ENCODE results near the gene C1orf198. TPM values are rescaled to one million over a fixed set of nuclear protein-coding genes. Genes with fewer than 3 reads are reported as not detected.

Gene C1orf198
- total and polyA plus RNA-seq, 4 donors: 51.1 to 96.1 (median 77.9) TPM

GRCh38 chr1:230822092-230822581 lies 46.2 kb downstream of the C1orf198 start:
- WGBS (ENCODE audit: insufficient coverage): 89% methylated on average over 6 of the region's 13 CpGs
- Histone ChIP-seq H3K27me3 (ENCODE audit: control insufficient read depth, insufficient read depth, low read length) (no peaks in the 10 kb centered on the region), H3K27ac (ENCODE audit: low read depth, low read length) (peak overlapping the region; percentile 15), H3K4me1 (ENCODE audit: control insufficient read depth, insufficient read depth, low read length) (peaks cover 36% of the 10 kb centered on the region), H3K36me3 (ENCODE audit: control insufficient read depth, insufficient read depth, low read length) (no peaks in the 10 kb centered on the region), H3K4me3 (ENCODE audit: low read depth, low read length) (no peak overlapping the region), H3K9me3 (ENCODE audit: control insufficient read depth, insufficient read depth, low read length) (no peaks in the 10 kb centered on the region)
- DNase-seq (ENCODE audit: low read depth in 4 of 6, low spot score in 6 of 6): peak in 1 of 6 donors; percentile 38

GRCh38 chr1:230821346-230821745 lies 47.0 kb downstream of the C1orf198 start:
- H3K4me3 ChIP-seq (ENCODE audit: low read depth, low read length): no peak overlapping the region
- DNase-seq (ENCODE audit: low read depth in 4 of 6, low spot score in 6 of 6): no peak
- no peaks in the 10 kb centered on the region for H3K9me3 ChIP-seq (ENCODE audit: control insufficient read depth, insufficient read depth, low read length)
- peaks cover 29% of the 10 kb centered on the region for H3K4me1 ChIP-seq (ENCODE audit: control insufficient read depth, insufficient read depth, low read length)
- no peak overlapping the region for H3K27ac ChIP-seq (ENCODE audit: low read depth, low read length)
- no peaks in the 10 kb centered on the region for H3K36me3 ChIP-seq (ENCODE audit: control insufficient read depth, insufficient read depth, low read length)
- 85% methylated on average over 3 of the region's 4 CpGs for WGBS (ENCODE audit: insufficient coverage)
- H3K27me3 ChIP-seq (ENCODE audit: control insufficient read depth, insufficient read depth, low read length): no peaks in the 10 kb centered on the region

GRCh38 chr1:230820568-230820967 lies 47.8 kb downstream of the C1orf198 start:
- Histone ChIP-seq H3K27me3 (ENCODE audit: control insufficient read depth, insufficient read depth, low read length) (no peaks in the 10 kb centered on the region), H3K36me3 (ENCODE audit: control insufficient read depth, insufficient read depth, low read length) (no peaks in the 10 kb centered on the region), H3K4me1 (ENCODE audit: control insufficient read depth, insufficient read depth, low read length) (peaks cover 22% of the 10 kb centered on the region), H3K4me3 (ENCODE audit: low read depth, low read length) (no peak overlapping the region), H3K9me3 (ENCODE audit: control insufficient read depth, insufficient read depth, low read length) (no peaks in the 10 kb centered on the region), H3K27ac (ENCODE audit: low read depth, low read length) (no peak overlapping the region)
- 92% methylated on average over 4 of the region's 4 CpGs for WGBS (ENCODE audit: insufficient coverage)
- no peak for DNase-seq (ENCODE audit: low read depth in 4 of 6, low spot score in 6 of 6)

GRCh38 chr1:230819976-230820375 lies 48.3 kb downstream of the C1orf198 start:
- peaks cover 22% of the 10 kb centered on the region for H3K4me1 ChIP-seq (ENCODE audit: control insufficient read depth, insufficient read depth, low read length)
- WGBS (ENCODE audit: insufficient coverage): 100% methylated on average over 1 of the region's 4 CpGs
- no peaks in the 10 kb centered on the region for H3K9me3 ChIP-seq (ENCODE audit: control insufficient read depth, insufficient read depth, low read length)
- H3K27ac ChIP-seq (ENCODE audit: low read depth, low read length): no peak overlapping the region
- no peaks in the 10 kb centered on the region for H3K36me3 ChIP-seq (ENCODE audit: control insufficient read depth, insufficient read depth, low read length)
- no peak for DNase-seq (ENCODE audit: low read depth in 4 of 6, low spot score in 6 of 6)
- H3K27me3 ChIP-seq (ENCODE audit: control insufficient read depth, insufficient read depth, low read length): no peaks in the 10 kb centered on the region
- no peak overlapping the region for H3K4me3 ChIP-seq (ENCODE audit: low read depth, low read length)

- no peak overlapping the region for H3K4me3 ChIP-seq (ENCODE audit: low read depth, low read length)
- WGBS (ENCODE audit: insufficient coverage): 100% methylated on average over 2 of the region's 6 CpGs
- H3K27me3 ChIP-seq (ENCODE audit: control insufficient read depth, insufficient read depth, low read length): no peaks in the 10 kb centered on the region
- no peak overlapping the region for H3K27ac ChIP-seq (ENCODE audit: low read depth, low read length)
- no peaks in the 10 kb centered on the region for H3K36me3 ChIP-seq (ENCODE audit: control insufficient read depth, insufficient read depth, low read length)
- DNase-seq (ENCODE audit: low read depth in 4 of 6, low spot score in 6 of 6): no peak
- peaks cover 12% of the 10 kb centered on the region for H3K4me1 ChIP-seq (ENCODE audit: control insufficient read depth, insufficient read depth, low read length)
- no peaks in the 10 kb centered on the region for H3K9me3 ChIP-seq (ENCODE audit: control insufficient read depth, insufficient read depth, low read length)
Observed at GRCh38 chr1:230818901-230819300, 49.4 kb downstream of the C1orf198 start.

GRCh38 chr1:230818367-230818766 lies 50.0 kb downstream of the C1orf198 start:
- Histone ChIP-seq H3K9me3 (ENCODE audit: control insufficient read depth, insufficient read depth, low read length) (no peaks in the 10 kb centered on the region), H3K27me3 (ENCODE audit: control insufficient read depth, insufficient read depth, low read length) (no peaks in the 10 kb centered on the region), H3K4me1 (ENCODE audit: control insufficient read depth, insufficient read depth, low read length) (peaks cover 7% of the 10 kb centered on the region), H3K4me3 (ENCODE audit: low read depth, low read length) (no peak overlapping the region), H3K27ac (ENCODE audit: low read depth, low read length) (no peak overlapping the region), H3K36me3 (ENCODE audit: control insufficient read depth, insufficient read depth, low read length) (no peaks in the 10 kb centered on the region)
- WGBS (ENCODE audit: insufficient coverage): no CpG with 5 or more reads among the region's 1 CpG
- DNase-seq (ENCODE audit: low read depth in 4 of 6, low spot score in 6 of 6): no peak

GRCh38 chr1:230816018-230816417 lies 52.3 kb downstream of the C1orf198 start:
- DNase-seq (ENCODE audit: low read depth in 4 of 6, low spot score in 6 of 6): no peak
- H3K9me3 ChIP-seq (ENCODE audit: control insufficient read depth, insufficient read depth, low read length): no peaks in the 10 kb centered on the region
- no peaks in the 10 kb centered on the region for H3K36me3 ChIP-seq (ENCODE audit: control insufficient read depth, insufficient read depth, low read length)
- H3K4me1 ChIP-seq (ENCODE audit: control insufficient read depth, insufficient read depth, low read length): peaks cover 3% of the 10 kb centered on the region
- H3K4me3 ChIP-seq (ENCODE audit: low read depth, low read length): no peak overlapping the region
- no peak overlapping the region for H3K27ac ChIP-seq (ENCODE audit: low read depth, low read length)
- no peaks in the 10 kb centered on the region for H3K27me3 ChIP-seq (ENCODE audit: control insufficient read depth, insufficient read depth, low read length)

- no peaks in the 10 kb centered on the region for H3K4me1 ChIP-seq (ENCODE audit: control insufficient read depth, insufficient read depth, low read length)
- WGBS (ENCODE audit: insufficient coverage): 27% methylated on average over 1 of the region's 3 CpGs
- H3K27me3 ChIP-seq (ENCODE audit: control insufficient read depth, insufficient read depth, low read length): no peaks in the 10 kb centered on the region
- peak in 2 of 6 donors; percentile 14 to 47 for DNase-seq (ENCODE audit: low read depth in 4 of 6, low spot score in 6 of 6)
- H3K9me3 ChIP-seq (ENCODE audit: control insufficient read depth, insufficient read depth, low read length): no peaks in the 10 kb centered on the region
- no peak overlapping the region for H3K4me3 ChIP-seq (ENCODE audit: low read depth, low read length)
- no peaks in the 10 kb centered on the region for H3K36me3 ChIP-seq (ENCODE audit: control insufficient read depth, insufficient read depth, low read length)
- peak overlapping the region; percentile 8 for H3K27ac ChIP-seq (ENCODE audit: low read depth, low read length)
Observed at GRCh38 chr1:230814949-230815692, 53.2 kb downstream of the C1orf198 start.

- no CpG with 5 or more reads among the region's 2 CpGs for WGBS (ENCODE audit: insufficient coverage)
Observed at GRCh38 chr1:230812568-230812967, 55.8 kb downstream of the C1orf198 start.

More at GRCh38 chr1:230812568-230812967, 55.8 kb downstream of the C1orf198 start:
- Histone ChIP-seq H3K9me3 (ENCODE audit: control insufficient read depth, insufficient read depth, low read length) (no peaks in the 10 kb centered on the region), H3K4me1 (ENCODE audit: control insufficient read depth, insufficient read depth, low read length) (peaks cover 18% of the 10 kb centered on the region), H3K27ac (ENCODE audit: low read depth, low read length) (no peak overlapping the region), H3K36me3 (ENCODE audit: control insufficient read depth, insufficient read depth, low read length) (no peaks in the 10 kb centered on the region), H3K4me3 (ENCODE audit: low read depth, low read length) (no peak overlapping the region), H3K27me3 (ENCODE audit: control insufficient read depth, insufficient read depth, low read length) (no peaks in the 10 kb centered on the region)
- no peak for DNase-seq (ENCODE audit: low read depth in 4 of 6, low spot score in 6 of 6)
